ENCODE measurements around the gene TBC1D3I. TPM values are rescaled to one million over a fixed set of nuclear protein-coding genes. Genes with fewer than 3 reads are reported as not detected.

TBC1D3I gene
- total RNA-seq, 3 donors from 2014 or later (not counting 1 experiment from before 2014, with no cell fraction given): 0.35 to 1.3 (median 0.84) TPM

GRCh38 chr17:36204724-36205500 is 59.5 kb downstream of the TBC1D3I start:
- intact Hi-C loops (cut with micrococcal nuclease): no loop called here
- Mint-ChIP-seq H3K27ac (no peak overlapping the region), H3K4me3 (no peak overlapping the region), H3K27me3 (ENCODE audit: low read depth in 2 of 2) (peaks cover 0 to 2% of the 10 kb centered on the region in 2 donors), H3K9me3 (no peaks in the 10 kb centered on the region), H3K4me1 (peaks cover 57 to 62% of the 10 kb centered on the region in 2 donors), H3K36me3 (no peaks in the 10 kb centered on the region)
- no peaks in the 10 kb centered on the region for H3K36me3 ChIP-seq (ENCODE audit: control insufficient read depth, insufficient read depth, low read length)
- H3K9me3 ChIP-seq (ENCODE audit: control insufficient read depth, insufficient read depth, low read length): no peaks in the 10 kb centered on the region
- no peak overlapping the region for H3K27ac ChIP-seq (ENCODE audit: low read length)
- H3K4me1 ChIP-seq (ENCODE audit: control insufficient read depth, insufficient read depth, low read length): peaks cover 51% of the 10 kb centered on the region
- H3K4me3 ChIP-seq (ENCODE audit: low read length): no peak overlapping the region
- 93% methylated on average over 1 of the region's 7 CpGs for WGBS (ENCODE audit: insufficient coverage)
- DNase-seq: no peak
- no peak for ATAC-seq
- no peak for TF ChIP-seq CTCF (IDR thresholded peaks at IDR 0.05)
- peaks cover 3% of the 10 kb centered on the region for H3K27me3 ChIP-seq (ENCODE audit: control insufficient read depth, insufficient read depth, low read length)

Other genes with a start within 250 kb of the TBC1D3I start
- gene CCL23, start 246.6 kb downstream of the TBC1D3I start, total RNA-seq: under 1 TPM in 2 of 3 donors, not detected in 1; 0.68 to 0.80 TPM
- under 1 TPM in 2 of 3 donors, not detected in 1; 0.54 to 0.55 TPM for gene CCL18, start 200.3 kb downstream of the TBC1D3I start, total RNA-seq
- gene CCL3, start 174.4 kb downstream of the TBC1D3I start, total RNA-seq: 100 to 1,000 TPM; 381 to 547 (median 450) TPM
- gene CCL4, start 160.7 kb downstream of the TBC1D3I start, total RNA-seq: 100 to 1,000 TPM; 360 to 532 (median 476) TPM
- 10 to 100 TPM in 1 of 3 donors, 1 to 10 TPM in 2; 4.3 to 10.7 (median 8.2) TPM for gene TBC1D3B, start 87.9 kb downstream of the TBC1D3I start, total RNA-seq
- 10 to 100 TPM; 22.2 to 73.9 (median 55.9) TPM for gene CCL3L1, start 67.8 kb downstream of the TBC1D3I start, total RNA-seq
- gene CCL4L2, start 53.5 kb downstream of the TBC1D3I start, total RNA-seq: 10 to 100 TPM; 23.7 to 31.2 (median 25.4) TPM
- gene TBC1D3G, start 59.3 kb upstream of the TBC1D3I start, total RNA-seq: not detected
- gene TBC1D3H, start 123.9 kb upstream of the TBC1D3I start, total RNA-seq: not detected
- gene ZNHIT3, start 222.1 kb upstream of the TBC1D3I start, total RNA-seq: 10 to 100 TPM; 27.1 to 41.3 (median 36.6) TPM

Data from natural killer cell (primary cell).